CD4-positive, alpha-beta T cell treated with Interleukin-17A for 1 hour (primary cell): Measurements from ENCODE around the gene HNRNPC.
"Not testable (repeated sequence)": the region's sequence is repeated elsewhere in the genome, so short reads cannot be mapped to it uniquely, and the experiment has no call there.

Experiments used
- DNase-seq: peaks from one replicate; pipeline ENCODE4 v3.0.0-alpha.2; 2020

HNRNPC gene

GRCh38 chr14:21269252-21270046 lies at the start of gene HNRNPC:
Gene HNRNPC (minus strand): TSS chr14:21269442. CDS start chr14:21234193, 35,249 bp downstream.
- peak; percentile 100 for DNase-seq

DNA sequence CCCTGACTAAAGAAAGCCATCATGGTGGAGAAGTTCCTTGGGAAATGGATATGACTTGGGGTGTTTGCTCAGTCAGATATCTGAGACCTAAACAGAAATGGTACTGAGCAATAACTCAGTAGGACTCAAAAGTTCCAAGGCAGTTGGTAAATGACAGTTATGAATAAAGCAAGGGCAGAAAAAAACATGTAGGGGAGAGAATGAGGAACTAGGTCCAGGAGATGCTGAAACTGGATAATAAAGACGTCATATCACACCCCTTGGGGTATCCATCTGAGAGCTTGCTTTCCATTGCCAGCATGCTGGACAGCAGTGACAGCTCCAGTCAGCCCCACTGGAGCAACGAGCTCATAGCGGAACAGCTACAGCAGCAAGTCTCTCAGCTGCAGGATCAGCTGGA lies 48.2 kb upstream of the HNRNPC start:
- DNase-seq, result no peak

GRCh38 chr14:21313512-21313911 lies 44.3 kb upstream of the HNRNPC start:
- DNase-seq, result no peak

- no peak for DNase-seq
Observed at GRCh38 chr14:21311614-21312013, 42.4 kb upstream of the HNRNPC start.

- DNase-seq, result no peak
Observed at GRCh38 chr14:21309956-21310355, 40.7 kb upstream of the HNRNPC start.

DNA sequence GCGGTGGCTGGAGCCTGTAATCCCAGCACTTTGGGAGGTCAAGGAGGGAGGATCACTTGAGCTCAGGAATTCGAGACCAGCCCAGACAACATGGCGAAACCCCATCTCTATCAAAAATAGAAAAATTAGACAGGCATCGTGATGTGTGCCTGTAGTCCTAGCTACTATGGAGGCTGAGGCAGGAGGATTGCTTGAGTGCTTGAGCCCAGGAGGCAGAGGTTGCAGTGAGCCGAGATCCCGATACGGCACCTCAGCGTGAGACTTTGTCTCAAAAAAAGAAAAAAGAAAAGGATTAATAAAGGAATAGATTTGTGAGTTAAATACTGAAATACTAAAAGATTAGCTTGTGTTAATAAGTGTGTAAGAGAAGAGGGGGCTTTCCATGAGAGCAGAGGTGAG lies 40.0 kb upstream of the HNRNPC start:
- DNase-seq, result no peak

DNA sequence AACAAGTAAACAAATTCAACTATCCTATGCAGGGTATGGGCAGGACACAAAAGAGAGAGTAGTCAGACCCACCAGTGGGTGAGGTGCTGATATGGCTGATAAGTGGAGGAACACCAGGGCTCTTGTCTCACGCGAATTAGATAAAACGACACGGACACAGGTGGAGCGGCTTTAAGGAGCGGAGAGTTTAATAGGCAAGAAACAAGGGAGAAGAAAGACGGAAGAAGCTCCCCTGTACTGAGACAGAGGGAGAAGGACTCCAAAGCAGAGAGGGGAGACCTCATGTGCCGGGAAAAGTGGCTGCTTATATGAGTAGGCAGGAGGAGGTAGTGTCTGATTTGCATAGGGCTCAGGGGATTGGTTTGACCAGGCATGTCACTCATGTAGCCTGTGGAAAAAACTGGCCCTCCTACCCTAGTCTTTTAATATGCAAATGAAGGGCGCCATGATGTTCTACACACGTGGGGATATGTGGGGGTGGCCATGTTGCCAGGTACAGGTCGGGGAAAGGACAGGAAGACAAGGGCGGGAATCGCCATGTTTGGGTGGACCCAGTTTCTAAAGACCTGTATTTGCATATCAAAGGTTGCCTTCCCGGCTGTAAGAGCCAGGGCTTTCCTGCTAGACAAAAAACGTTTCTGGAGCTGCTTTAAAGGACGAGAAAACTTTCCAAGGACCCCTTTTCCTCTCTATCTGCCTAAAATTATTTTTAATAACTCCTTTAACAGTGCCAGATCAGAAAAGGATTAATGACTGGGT lies 39.4 kb upstream of the HNRNPC start:
- DNase-seq, result peak; percentile 92

- DNase-seq, result no peak
Observed at GRCh38 chr14:21308132-21308478, 38.9 kb upstream of the HNRNPC start.

DNA sequence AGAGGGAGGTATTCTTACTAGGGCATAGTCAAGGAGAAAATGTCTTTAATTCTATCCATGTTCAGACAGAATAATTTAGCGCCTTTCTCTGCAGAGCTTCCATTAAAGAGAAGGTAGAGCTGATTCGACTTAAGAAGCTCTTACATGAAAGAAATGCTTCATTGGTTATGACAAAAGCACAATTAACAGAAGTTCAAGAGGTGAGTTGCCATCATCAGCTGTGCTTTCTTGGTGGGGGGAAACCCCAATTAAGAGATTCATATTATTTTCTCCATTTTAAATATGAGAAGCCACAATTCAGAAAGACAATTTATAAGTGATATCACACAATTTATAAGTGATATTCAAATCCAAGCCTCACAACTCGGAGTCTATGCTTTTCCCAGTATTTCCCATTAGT lies 38.4 kb upstream of the HNRNPC start:
- DNase-seq, result no peak

DNA sequence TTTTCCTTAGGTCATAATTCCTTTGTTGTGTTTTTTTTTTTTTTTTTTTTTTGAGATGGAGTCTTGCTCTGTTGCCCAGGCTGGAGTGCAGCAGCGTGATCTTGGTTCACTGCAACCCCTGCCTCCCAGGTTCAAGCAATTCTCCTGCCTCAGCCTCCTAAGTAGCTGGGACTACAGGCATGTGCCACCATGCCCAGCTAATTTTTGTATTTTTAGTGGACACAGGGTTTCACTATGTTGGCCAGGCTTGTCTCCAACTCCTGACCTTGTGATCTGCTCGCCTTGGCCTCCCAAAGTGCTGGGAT lies 33.5 kb upstream of the HNRNPC start:
- DNase-seq, result not testable (repeated sequence)

DNA sequence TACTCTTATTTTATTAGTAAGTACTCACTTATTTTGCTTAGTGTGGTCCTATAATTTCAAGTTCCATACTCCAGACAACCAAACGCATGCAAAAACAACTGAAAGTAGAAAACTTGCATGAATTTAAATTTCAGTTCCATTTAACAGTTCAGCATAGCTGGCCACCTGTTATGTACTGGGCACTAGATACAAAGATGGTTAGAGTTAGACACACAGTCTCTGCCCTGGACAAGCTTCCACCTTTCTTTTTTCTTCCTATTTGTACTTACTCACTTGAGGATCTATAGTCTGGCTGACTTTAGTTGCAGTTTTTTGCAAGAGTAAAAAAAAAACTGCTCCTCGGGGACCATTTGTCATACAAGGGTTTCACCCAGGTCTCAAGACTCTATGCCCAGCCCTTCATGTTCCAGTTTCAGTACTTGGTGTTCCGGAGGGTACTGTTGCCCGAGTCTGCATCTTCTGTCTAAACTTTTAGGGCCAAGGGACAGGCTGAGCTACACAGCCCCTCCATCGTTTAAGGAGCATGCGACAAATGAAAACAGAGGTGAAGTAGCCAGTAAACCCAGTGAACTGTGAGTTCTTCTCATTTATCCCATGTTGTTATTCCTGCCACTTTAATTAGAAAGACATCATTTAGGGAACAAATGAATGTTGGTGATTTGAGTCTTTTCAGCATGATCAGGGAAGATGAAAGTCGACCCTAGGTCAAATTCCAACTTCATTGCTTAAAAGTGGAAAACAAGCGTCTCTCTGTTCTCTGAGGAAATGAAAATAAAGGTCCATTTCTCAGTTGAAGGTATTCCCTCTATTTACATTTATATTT lies 33.0 kb upstream of the HNRNPC start:
- DNase-seq, result no peak

DNA sequence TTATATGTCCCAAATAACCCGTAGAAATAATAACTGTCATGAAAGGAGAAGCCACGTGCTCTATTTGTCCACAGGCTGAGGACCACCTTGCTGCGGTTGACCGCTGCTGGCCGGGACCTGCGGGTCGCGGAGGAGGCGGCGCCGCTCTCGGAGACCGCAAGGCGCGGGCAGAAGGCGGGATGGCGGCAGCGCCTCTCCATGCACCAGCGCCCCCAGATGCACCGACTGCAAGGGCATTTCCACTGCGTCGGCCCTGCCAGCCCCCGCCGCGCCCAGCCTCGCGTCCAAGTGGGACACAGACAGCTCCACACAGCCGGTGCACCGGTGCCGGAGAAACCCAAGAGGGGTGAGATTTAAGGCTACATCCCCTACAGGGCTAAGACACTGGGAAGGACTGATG lies 31.6 kb upstream of the HNRNPC start:
- peak; percentile 21 for DNase-seq

GRCh38 chr14:21299562-21300130 lies 30.4 kb upstream of the HNRNPC start:
- DNase-seq, result no peak

DNA sequence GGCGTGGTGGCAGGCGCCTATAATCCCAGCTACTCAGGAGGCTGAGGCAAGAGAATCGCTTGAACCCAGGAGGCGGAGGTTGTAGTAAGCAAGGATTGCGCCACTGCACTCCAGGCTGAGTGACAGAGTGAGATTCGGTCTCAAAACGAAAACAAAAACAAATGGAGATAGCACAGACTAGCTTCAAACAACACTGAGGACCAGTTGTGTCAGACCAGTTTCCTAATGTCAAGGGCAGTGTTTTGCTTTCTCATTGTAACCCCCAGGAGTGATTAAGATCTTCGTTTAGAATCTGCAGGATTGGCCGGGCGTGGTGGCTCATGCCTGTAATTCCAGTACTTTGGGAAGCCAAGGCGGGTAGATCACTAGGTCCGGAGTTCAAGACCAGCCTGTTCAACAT lies 29.1 kb upstream of the HNRNPC start:
- no peak for DNase-seq

- not testable (repeated sequence) for DNase-seq
Observed at GRCh38 chr14:21294026-21294425, 24.8 kb upstream of the HNRNPC start.

DNA sequence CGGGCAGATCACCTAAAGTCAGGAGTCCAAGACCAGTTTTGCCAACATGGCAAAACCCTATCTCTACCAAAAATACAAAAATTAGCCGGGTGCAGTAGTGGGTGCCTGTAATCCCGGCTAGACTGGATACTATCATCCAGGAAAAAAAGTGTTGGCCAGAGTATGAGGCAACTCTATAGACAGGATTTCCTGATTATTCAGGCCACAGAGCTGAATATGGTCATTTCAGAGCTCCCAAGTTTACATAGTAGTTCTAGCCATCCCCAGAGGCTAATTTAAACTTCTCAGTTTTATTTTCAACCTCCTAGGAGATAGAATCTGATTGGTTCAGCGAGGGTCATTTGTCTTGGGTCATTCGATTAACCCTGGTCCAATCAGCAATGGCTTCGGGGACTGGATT lies 17.9 kb upstream of the HNRNPC start:
- DNase-seq, result no peak

- not testable (repeated sequence) for DNase-seq
Observed at GRCh38 chr14:21286516-21286915, 17.3 kb upstream of the HNRNPC start.

DNA sequence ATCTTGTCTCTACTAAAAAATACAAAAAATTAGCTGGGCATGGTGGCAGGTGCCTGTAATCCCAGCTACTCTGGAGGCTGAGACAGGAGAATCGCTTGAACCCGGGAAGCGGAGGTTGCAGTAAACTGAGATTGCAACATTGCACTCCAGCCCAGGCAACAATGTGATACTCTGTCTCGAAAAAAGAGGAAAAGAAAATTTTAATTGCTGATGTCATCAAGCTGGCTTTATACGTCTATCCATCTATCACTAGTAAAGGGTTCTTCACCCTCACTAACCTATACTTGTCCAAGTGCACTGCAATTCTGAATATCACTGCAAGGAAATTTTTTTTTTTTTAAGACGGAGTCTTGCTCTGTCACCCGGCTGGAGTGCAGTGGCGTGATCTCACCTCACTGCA lies 12.7 kb upstream of the HNRNPC start:
- DNase-seq, result not testable (repeated sequence)

DNA sequence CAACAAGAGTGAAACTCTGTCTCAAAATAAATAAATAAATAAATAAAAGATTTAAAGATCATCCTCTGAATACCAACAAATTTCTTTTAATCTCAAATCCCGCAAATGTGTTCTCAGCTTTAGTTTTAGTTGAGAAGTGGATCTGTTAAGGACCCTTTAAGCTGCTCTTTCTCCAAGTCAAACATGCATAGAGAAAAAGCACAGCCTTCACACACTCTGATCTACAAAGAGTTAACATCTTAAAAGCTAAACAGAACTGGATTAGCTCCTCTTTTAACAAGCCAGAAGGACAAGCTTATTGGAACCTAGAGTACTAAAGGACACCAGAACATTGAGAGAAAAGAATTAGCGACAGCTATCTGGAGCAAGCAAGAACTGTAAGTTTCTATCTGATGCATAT lies 10.5 kb upstream of the HNRNPC start, which contains the start of gene RPGRIP1:
Gene RPGRIP1 (plus strand): TSS at position 301 of the 400 bp plus-strand sequence. CDS start 7,894 bp downstream, outside the sequence.
- no peak for DNase-seq

- no peak for DNase-seq
Observed at GRCh38 chr14:21278632-21279031, 9.4 kb upstream of the HNRNPC start.

DNA sequence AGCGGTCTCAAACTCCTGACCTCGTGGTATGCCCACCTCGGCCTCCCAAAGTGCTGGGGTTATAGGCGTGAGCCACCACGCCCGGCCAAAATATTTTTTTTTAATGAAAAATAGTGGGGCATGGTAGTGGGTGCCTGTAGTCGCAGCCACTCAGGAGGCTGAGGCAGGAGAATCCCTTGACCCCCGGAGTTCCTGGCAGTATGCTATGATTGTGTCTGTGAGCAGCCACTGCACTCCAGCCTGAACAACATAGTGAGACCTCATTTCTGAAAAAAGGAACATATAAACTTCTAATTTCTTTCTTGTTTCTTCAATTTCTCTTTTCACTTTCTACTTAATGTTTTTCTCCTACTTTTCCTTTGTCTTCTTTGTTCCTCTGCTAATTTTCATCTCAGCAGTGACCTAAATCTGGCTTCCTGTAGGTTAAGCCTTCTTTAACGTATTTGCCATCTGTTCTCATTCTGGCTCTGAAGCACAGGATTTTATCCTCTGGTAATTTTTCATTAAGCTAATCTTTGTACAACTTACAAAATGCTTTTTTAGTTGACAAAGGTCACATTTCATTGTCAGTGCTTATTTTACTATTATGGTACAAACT lies 6.1 kb upstream of the HNRNPC start:
- no peak for DNase-seq

DNA sequence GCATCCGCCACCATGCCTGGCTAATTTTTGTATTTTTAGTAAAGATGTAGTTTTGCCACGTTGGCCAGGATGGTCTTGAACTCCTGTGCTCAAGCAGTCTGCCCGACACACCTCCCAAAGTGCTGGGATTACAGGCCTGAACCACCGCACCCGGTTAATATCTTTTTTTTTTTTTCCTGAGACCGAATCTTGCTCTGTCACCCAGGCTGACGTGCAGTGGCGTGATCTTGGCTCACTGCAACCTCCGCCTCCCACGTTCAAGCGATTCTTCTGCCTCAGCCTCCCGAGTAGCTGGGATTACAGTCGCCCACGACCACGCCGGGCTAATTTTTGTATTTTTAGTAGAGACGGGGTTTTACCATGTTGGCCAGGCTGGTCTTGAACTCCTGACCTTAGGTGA lies 3.4 kb upstream of the HNRNPC start:
- DNase-seq, result not testable (repeated sequence)
